ENCODE measurements around the gene OLIG3. TPM values are rescaled to one million over a fixed set of nuclear protein-coding genes. Genes with fewer than 3 reads are reported as not detected.

Gene OLIG3
- total RNA-seq, 1 donor from 2014 or later, result not detected

GRCh38 chr6:137496909-137497720 lies 2.9 kb upstream of the OLIG3 start:
- intact Hi-C loops (cut with DNase I), result no loop called here
- ATAC-seq (no peak), DNase-seq (ENCODE audit: missing footprints) (peak; percentile 45)

- no peak for DNase-seq (ENCODE audit: missing footprints)
- no peak for ATAC-seq
- intact Hi-C loops (cut with DNase I), result no loop called here
These were observed 2.2 kb upstream of the OLIG3 start for GRCh38 chr6:137496368-137496767.

GRCh38 chr6:137495703-137496336 lies 1.6 kb upstream of the OLIG3 start:
- DNase-seq (ENCODE audit: missing footprints) (peak; percentile 44), ATAC-seq (no peak)
- intact Hi-C loops (cut with DNase I), result no loop called here

GRCh38 chr6:137494988-137495702 lies 951 bp upstream of the OLIG3 start:
- intact Hi-C loops (cut with DNase I), result no loop called here
- ATAC-seq (no peak), DNase-seq (ENCODE audit: missing footprints) (no peak)

- intact Hi-C loops (cut with DNase I), result no loop called here
- DNase-seq (ENCODE audit: missing footprints), result peak; percentile 63
- ATAC-seq, result no peak
These were observed 766 bp downstream of the OLIG3 start for GRCh38 chr6:137493218-137494038.

GRCh38 chr6:137492289-137493217 lies 1.6 kb downstream of the OLIG3 start:
- no peak for ATAC-seq
- DNase-seq (ENCODE audit: missing footprints), result no peak
- intact Hi-C loops (cut with DNase I), result no loop called here

GRCh38 chr6:137491478-137491877 lies 2.7 kb downstream of the OLIG3 start:
- no peak for ATAC-seq
- no peak for DNase-seq (ENCODE audit: missing footprints)
- intact Hi-C loops (cut with DNase I), result no loop called here

GRCh38 chr6:137490961-137491360 lies 3.2 kb downstream of the OLIG3 start:
- intact Hi-C loops (cut with DNase I), result no loop called here
- no peak for DNase-seq (ENCODE audit: missing footprints)
- no peak for ATAC-seq

- intact Hi-C loops (cut with DNase I), result no loop called here
These were observed 3.9 kb downstream of the OLIG3 start for GRCh38 chr6:137490006-137490905.

GRCh38 chr6:137489046-137490005 lies 4.9 kb downstream of the OLIG3 start:
- peak; percentile 60 for DNase-seq (ENCODE audit: missing footprints)
- no peak for ATAC-seq
- intact Hi-C loops (cut with DNase I), result no loop called here

More at GRCh38 chr6:137490006-137490905, 3.9 kb downstream of the OLIG3 start:
- peak; percentile 32 for DNase-seq (ENCODE audit: missing footprints)
- no peak for ATAC-seq

GRCh38 chr6:137488150-137489045 lies 5.8 kb downstream of the OLIG3 start:
- intact Hi-C loops (cut with DNase I), result no loop called here
- no peak for ATAC-seq

GRCh38 chr6:137487869-137488149 lies 6.4 kb downstream of the OLIG3 start:
- intact Hi-C loops (cut with DNase I), result no loop called here
- ATAC-seq (no peak), DNase-seq (ENCODE audit: missing footprints) (peak; percentile 26)

More at GRCh38 chr6:137488150-137489045, 5.8 kb downstream of the OLIG3 start:
- DNase-seq (ENCODE audit: missing footprints), result peak; percentile 56

- intact Hi-C loops (cut with DNase I), result no loop called here
- DNase-seq (ENCODE audit: missing footprints) (no peak), ATAC-seq (no peak)
These were observed 6.9 kb downstream of the OLIG3 start for GRCh38 chr6:137487181-137487868.

GRCh38 chr6:137486416-137486815 lies 7.8 kb downstream of the OLIG3 start:
- DNase-seq (ENCODE audit: missing footprints) (peak; percentile 40), ATAC-seq (no peak)
- intact Hi-C loops (cut with DNase I), result no loop called here

Measured in Right ventricle myocardium inferior (tissue), 1 donor.